Cerebellar nuclear complex (tissue), 1 donor: Measurements from ENCODE around the gene DIP2B.
"Not testable (repeated sequence)": the region's sequence is repeated elsewhere in the genome, so short reads cannot be mapped to it uniquely, and the experiment has no call there.

ENCODE experiments used
- DNase-seq, 2 experiments: peaks; one replicate each; lab custom pipeline; 2025; lab: John Stamatoyannopoulos, UW

The DIP2B gene

DNA sequence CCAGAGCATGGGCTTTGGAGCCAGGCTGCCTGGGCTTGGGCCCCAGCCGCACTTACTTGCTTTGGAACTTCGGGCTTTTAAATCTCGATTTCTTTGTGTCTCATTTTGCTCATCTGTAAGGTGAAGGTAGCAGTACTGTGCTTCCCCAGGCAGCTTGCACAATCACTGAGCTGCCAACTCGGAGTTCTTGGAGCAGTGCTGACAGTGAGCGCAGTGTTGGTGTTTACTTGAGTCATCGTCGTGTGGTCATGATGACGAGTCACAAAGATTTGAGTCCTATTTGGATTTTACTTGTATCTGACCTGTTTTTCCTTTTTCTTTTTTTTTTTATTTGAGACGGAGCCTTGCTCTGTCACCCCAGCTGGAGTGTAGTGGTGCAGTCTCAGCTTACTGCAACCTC, 227.8 kb downstream of the DIP2B start:
- no peak for DNase-seq

DNA sequence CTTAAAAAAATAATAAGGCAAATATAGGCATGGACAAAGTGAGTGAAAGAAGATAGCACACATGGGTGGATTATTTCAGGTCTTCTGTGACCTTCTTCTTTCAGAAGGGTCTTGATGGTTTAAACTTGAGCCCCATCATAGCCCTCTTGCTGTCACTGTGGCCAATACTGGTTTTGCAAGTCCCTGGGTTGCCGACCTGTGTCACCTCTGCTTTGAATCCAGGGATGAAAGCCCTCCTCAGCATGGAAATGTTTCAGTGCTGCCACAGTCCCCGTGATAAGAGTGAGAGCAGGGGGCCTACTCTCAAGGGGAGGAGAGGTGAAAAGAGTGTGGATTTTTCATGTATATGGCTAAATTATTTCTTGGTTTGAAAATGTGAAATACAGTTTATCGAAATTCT, 228.9 kb downstream of the DIP2B start:
- DNase-seq, result no peak

DNA sequence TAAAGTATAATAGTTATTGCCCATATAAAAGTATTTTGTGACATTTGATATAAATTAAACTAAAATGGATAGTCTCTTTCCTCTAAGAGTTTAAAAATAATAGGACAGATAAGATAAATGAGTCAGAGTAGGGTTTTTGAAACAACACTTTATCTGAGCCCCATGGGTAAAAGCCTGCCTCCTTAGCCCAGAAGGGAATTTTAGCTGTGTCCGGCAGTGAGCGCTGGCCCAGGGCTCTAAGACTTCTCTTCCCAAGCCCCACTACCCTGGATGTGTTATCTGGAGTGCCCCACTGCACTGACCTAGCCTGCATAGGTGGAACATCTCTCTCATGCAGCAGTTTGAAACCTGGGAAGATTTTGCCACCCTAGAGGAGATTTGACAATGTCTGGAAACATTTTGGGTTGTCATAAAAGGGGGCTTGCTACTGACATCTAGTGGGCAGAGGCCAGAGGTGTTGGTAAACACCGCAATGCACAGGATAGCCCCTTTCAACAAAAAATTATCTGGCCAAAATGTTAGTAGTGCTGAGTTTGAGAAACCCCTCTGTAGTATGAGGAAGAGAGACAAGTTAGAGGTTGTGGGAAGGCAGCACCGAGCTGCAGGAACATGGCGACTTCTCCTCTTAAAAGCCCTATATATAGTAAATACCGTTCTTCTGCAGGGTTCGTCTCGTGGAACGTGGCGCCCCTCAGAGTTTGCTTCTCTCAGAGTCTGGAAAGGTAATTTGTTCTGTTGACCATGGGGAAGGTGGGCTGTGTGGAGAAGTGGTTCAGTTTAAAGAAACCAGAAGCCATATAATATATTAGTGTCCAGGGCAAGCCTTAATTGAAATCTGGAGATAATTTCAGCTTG, 229.9 kb downstream of the DIP2B start:
- peak in 1 of 2 experiments; percentile 57 for DNase-seq

DNA sequence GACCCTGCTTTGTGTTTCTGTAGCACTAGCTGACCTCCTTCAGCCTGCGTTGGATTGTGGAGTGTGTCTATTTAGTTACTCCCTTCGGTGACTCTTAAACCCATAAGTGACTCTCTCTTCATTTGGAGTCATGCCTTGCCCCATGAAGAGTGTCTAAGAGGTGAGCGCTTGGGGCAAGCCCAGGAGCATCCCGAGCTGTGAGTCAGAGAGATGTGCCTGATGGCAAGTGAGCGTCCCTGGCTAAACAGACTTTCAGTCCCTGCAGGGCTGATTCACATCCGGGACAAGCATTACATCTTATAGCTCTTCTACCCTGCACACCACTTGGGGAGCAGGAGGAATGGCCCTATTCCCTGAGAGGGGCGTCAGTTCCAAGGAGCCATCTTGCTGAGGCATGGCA, 234.8 kb downstream of the DIP2B start:
- no peak for DNase-seq

DNA sequence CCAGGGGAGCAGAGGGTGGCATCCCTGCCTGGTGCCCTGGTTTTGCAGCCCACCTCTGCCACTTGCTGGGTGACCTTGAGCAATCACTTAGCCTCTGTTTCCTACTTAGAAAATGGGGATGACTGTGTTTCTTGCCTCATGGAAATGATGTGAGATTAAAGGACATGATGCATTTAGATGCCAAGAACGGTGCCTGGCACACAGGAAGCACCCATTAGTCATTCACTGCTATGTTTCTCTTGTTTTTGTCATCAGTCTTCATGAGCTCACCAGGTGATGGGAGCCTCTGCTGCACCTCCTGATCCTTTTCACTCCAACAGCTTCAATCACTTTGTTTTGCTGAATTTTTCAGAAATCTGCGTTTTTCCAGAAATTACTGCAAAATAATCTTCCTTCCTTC, 235.5 kb downstream of the DIP2B start:
- DNase-seq, result no peak

DNA sequence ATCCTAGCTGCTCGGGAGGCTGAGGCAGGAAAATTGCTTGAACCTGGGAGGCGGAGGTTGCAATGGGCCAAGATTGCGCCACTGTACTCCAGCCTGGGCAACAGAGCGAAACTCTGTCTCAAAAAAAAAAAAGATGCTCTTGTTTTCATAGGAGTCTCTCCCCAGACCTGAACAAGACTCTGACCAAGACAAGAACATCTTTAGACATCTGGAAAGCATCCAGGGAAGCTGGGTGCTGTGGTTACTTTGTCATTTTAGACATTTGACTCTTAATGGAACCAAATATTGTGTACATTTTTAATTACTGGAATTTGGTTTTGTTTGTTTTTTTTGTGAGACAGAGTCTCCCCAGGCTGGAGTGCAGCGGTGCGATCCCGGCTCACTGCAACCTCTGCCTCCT, 238.0 kb downstream of the DIP2B start:
- DNase-seq, result no peak

DNA sequence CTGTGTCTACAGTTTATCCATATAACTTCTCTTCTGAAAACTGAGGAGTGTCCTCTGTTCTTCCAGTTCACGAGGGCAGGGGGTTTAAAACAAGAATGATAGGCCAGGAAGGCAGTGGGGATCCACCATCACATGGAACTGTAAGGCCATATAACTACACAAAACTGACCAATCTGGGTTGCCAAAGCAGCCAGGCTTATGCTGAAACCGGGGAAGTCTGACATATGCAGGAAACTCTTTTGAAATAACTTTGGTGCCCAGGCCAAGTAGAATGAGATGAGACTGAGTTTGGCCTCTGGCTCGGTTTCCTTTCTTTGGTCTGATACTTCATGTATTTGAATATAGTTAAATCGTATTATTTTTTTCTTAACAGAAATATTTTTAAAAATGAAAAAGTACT, 241.1 kb downstream of the DIP2B start:
- no peak for DNase-seq

DNA sequence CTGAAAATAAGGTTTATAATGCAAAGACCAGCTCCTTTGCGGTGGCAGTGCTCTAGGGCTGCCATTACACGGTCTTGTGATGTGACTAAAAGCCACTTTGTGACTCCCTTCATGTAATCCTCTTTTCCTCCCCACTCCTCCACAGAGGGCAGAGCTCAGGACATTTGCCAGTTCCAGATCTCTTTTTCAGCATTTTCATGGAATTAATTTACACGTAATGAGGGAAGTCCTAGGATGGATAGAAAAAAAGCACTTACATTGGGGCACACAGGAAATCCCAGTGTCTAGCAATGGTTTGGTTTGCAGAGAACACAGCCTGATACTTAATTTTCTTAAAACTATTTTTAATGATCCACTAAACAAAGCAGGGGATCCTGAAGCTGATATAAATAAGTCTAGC, 241.6 kb downstream of the DIP2B start:
- DNase-seq, result no peak

DNA sequence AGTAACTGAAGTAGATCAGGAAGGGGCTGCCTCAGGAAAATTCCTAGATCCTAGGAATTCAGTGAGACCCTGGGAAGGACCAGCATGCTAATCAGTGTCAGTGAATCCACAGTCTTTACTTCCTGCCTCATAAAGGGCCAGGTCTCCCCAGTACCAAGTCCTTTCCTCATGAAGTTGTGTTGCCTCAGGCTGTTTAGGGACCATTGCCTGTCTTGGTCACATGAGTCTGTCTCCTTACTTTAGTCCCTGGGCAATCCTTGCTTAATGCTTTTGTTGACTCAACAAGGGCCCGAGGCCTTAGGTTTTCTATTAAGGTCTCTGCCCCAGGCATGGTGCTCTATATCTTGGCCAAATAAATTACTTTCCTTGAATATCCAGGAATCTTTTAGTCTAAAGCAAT, 243.0 kb downstream of the DIP2B start:
- no peak for DNase-seq

DNA sequence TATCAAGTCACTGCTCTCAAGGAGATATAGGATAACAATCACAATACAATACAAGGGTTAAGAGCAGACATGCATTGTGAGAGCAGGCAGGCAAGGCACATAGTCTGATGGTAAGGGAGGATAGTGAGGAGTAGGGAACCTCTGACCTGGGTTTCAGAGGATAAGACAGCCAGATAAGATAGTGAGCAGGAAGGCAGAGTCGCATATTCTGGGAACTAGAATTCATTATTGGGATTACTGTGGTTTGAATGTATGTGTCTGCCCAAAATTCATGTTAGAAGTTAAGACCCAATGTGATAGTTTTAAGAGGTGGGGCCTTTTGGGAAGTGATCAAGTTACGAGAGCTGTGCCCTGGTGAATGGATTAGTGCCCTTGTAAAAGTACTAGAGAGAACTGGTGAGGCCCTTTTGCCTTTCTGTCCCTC, 244.7 kb downstream of the DIP2B start:
- DNase-seq, result no peak

DNA sequence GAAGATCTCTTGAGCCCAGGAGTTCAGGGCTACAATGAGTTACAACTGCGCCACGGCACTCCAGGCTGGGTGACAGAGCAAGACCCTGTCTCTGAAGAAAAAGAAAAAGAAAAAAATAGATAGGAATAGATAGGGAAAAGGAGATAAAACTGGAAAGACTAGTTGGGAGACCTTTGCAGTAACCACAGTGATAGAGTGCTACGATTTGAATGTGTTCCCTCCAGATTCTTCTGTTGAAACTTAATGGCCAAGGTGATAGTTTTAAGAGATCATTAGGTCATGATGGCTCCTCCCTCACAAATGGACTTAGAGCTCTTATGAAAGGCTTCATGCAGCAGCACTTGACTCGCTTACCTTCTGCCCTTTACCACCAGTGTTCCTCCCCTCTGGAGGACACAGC, 245.6 kb downstream of the DIP2B start:
- DNase-seq, result no peak

DNA sequence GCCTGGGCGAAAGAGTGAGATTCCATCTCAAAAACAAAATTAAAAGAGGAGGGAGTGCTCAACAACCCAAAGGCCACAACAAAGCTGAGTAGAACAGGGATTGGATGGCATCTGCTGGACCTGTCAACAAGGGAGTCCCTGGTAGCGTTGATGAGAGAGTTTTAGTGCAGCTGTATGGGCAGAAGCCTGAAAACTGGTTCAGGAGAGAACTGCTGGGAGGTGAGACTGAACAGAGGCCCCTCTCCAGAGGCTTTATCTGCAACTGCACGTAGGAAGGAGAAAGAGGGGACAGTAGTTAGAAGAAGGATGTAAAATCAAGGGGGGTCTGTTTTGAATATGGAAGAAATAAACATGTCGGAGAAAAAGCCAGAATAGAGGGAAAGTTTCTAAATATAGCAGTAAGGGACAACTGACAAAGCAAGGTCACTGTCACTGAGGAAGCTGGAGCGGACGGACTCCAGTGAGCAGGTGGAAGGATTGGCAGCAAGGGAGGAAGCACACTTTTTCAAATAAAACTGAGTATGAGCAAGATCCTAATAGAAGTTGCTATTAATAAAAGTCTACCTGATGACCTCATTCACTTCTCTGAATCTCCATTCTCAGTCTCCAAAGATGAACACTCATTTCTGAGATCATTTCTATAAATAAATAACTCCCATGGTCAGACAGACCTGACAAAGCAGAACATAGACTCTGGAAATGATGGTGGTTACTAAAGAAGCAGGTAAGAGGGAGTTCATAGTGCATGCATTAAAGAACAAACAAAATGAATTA, 247.3 kb downstream of the DIP2B start:
- no peak for DNase-seq

DNA sequence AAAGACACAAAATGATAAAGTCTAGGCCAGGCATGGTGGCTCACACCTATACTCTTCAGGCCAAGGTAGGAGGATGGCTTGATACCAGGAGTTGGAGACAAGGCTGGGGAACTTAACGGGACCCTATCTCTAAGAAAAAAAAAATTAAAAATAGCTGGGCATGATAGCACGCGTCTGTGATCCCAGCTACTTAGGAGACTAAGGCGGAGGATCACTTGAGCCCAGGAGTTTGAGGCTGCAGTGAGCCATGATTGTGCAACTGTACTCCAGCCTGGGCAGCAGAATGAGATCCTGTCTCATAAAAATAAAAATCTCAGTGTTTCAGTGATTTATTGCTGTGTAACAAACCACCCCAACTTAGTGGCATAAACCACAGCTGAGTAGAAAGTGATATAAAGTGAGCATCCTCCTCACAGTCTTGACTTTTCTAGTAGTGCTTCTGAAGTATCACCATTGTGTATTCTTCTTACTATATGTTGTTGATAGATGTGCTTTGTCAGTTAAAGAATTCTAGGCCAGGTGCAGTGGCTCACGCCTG, 248.5 kb downstream of the DIP2B start:
- no peak for DNase-seq

DNA sequence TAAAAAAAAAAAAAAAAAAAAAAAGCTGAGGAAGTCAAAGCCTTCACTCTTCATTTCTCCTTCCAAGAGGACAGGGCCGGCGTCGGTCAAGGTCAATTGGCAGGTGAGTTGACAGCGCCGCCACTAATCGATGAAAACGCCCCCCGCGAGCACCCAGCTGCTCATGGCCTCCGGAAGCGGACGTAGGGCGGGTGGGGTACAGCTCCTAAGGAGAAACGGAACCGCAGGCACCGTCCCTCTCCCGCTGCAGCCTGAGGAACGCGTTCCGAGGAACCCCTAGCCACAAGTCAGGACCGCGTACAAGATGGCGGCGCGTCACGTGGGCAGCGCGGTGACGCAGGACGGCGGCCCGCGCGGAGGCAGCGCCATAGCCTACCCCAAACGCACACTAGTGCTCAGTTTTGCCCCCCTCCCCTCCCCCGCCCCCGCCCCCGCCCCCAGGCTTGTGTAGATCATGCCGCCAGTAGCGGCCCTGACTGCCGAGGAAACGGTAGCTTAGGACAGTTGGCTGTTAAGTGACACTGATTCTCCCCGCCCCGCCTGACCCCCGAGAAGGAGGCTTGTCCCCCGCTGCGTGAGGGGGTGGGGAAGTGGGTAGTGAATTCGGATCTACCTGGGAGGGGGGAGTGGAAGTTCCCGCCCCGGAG, 259.0 kb downstream of the DIP2B start, which contains the start of gene ATF1:
Gene ATF1 (plus strand): TSS at position 463 of the 647 bp plus-strand sequence. CDS start 16,045 bp downstream, outside the sequence.
- DNase-seq, result peak in 1 of 2 experiments; percentile 43

DNA sequence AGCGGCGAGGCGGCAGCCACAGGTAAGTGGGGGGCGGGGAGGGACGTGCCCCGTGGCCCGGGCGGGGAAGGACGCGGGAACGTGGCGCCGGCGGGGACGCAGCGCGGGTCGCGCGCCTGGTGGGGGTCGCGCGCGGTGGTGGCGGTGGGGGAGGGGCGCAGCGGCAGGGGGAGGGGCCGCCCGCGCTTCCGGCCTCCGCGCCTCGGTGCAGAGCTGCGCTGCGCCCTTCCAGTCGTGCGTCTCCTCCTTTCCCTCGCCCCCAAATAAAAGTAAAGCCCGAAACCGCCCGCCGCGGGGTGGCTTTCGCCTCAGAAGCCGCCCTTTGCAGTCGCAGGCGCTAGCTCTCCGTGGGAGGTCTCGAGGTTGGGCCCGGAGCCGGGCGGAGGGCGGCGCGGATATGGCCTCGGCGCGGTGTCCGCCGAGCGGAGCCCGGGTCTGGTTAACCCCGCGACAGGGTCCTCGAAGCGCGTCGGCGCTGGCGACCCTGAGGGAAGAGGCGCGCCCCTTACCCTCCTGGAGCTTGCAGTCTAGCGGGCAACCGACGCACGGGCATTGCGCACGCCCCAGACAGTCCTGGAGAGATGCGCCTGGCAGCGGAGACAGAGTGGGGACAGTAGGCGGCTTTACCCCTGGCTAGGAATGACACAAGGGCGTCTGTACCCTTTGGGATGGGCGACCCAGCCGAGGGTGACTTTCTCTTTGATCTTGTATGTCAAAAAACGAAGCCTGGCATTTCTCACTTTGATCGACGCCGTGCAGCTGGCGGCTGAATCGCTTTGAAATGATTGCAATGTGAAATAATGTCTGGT, 259.7 kb downstream of the DIP2B start:
- DNase-seq, result no peak

DNA sequence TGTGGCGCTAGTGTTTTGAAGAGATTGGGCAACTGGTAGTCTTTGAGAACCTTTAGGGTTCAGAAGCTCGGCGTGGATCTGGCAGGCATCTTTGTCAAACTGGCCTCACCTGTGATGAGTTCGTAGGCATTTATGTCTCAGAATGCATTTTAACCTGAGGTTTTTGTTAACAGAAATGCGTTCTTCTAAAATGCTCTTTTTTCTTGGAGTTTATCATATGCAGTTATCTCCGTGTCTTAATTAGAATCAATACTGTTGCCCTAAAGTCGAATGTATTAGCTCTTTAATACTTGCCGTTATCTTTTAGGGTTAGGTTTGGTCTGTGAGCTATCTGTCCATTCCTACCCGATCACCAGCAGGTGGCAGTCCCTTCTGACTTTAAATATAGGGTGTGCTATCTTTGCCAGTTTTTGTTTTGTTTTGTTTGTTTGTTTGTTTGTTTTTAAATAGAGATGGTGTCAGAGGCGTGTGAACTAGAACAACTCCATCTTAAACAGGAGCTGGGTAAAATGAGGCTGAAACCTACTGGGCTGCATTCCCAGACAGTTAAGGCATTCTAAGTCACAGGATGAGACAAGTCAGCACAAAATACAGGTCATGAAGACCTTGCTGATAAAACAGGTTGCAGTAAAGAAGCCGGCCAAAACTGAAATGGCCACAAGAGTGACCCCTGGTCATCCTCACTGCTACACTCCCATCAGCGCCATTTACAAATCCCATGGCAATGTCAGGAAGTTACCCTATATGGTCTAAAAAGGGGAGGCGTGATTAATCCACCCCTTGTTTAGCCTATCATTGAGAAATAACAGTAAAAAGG, 260.5 kb downstream of the DIP2B start:
- DNase-seq, result peak in 1 of 2 experiments; percentile 41

DNA sequence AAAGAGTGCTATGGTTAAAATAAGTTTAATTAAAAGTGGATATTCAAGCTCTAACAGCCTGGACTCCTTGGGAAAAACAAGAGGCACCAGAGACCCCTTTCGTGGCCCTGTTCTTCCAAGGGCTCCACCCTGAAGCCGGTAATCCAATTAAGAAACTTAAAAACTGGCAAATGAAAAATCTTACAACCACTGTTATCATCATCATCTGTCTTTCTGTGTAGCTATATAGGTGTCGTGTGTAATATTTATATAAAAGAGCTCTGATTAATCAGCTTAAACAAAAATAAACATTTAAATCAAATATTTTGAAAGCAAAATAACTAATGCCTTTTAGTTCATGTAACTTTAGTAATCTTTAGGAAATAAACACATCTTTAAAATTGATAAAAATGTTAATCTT, 263.6 kb downstream of the DIP2B start:
- DNase-seq, result no peak

DNA sequence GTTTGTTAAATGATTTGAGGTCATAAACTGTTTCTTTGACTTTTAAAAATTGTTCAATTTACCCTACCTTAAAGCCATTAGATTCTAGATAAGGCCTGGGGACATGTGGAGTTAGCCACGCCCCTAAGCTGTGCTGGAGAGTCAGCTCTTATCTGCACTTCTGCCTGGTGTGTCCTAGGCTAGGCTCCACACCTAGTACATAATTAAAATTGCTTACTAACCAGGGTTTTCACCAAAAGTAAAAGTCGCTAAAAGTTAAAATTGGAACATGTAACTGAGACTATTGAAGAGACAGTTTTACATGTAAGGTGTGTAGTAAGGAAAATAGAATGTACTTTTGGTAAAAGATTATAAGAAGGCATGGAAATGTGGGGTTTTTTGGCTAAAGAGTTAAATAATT, 264.0 kb downstream of the DIP2B start:
- not testable (repeated sequence) for DNase-seq

DNA sequence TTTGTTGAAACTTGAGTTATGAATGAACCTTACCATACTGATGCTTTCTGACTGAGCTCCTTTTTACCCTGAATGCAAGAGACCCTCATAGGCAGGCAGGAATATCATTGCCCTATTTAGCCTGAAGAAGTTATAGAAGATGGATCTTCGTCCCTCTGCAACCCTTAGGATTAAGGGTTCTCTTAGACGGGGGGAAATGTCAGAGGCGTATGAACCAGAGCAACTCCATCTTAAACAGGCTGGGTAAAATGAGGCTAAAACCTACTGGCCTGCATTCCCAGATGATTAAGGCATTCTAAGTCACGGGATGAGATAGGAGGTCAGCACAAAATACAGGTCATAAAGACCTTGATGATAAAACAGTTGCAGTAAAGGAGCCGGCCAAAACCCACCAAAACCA, 266.6 kb downstream of the DIP2B start:
- no peak for DNase-seq

DNA sequence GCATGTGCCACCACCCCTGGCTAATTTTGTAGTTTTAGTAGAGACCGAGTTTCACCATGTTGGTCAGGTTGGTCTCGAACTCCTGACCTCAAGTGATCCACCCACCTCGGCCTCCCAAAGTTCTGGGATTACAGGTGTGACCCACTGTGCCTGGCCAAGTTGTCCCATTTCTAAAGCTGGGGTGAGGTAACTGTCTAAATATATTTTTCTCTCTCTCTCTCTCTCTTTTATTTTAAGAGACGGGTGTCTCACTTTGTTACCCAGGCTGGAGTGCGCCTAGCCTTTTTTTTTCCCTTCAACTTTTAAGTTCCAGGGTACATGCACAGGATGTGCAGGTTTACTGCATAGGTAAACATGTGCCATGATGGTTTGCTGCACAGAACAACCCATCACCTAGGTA, 267.7 kb downstream of the DIP2B start:
- no peak for DNase-seq

DNA sequence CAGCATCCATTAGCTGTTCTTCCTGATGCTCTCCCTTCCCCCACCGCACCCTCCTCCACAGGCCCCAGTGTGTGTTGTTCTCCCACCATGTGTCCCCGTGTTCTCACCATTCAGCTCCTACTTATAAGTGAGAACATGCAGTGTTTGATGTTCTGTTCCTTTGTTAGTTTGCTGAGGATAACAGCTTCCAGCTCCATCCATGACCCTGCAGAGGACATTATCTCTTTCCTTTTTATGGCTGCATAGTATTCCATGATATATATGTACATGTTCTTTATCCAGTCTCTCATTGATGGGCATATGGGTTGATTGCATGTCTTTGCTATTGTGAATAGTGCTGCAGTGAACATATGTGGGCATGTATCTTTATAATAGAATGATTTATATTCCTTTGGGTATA, 268.1 kb downstream of the DIP2B start:
- no peak for DNase-seq
